ENCODE data around the gene SNX9.
"Not testable (repeated sequence)": the region's sequence is repeated elsewhere in the genome, so short reads cannot be mapped to it uniquely, and the experiment has no call there.

GRCh38 chr6:157855804-157856203 is 32.8 kb downstream of the SNX9 start:
- not testable (repeated sequence) for TF ChIP-seq CTCF, POLR2A (IDR thresholded peaks at IDR 0.05)

All from body of pancreas (tissue), 4 donors.